ENCODE results near the gene POLD2.
"Not testable (repeated sequence)": the region's sequence is repeated elsewhere in the genome, so short reads cannot be mapped to it uniquely, and the experiment has no call there.

The POLD2 gene

DNA sequence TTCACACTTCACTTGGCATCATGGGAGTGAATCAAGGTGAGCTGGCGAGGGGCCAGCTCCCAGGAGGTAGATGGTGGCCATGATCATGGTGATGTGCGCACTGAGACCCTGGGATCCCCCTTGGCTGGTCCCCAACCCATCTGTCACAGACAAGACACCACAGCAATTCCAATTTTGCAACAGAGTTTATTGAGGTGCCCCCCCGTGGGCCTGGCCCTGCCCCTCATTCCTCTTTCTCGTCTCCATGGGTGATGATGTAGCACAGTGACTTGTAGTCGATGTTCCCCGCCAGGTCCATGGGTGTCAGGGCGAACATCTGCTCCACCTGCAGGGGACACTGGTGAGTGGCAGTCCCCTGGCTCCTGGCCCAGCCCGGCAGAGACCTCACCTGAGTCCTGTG, 15.3 kb upstream of the POLD2 start:
- DNase-seq = no peak

DNA sequence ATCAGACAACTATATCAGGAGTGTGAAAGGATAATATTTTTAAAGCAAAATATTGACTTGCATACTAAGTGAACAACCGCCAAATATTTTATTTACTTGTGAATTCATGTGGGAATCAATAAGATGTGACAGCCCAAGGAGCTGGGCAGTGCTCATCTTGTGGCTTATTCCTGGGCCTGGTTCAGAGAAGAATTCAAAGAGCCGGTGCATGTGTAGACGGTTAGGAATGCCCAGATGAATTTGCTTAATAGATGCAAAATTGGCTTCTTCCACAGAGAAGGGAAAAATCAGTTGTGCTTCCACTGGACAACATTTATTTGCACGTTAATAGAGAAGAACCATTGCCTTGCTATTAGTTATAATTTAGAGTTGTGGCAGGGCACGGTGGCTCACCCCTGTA, 13.4 kb upstream of the POLD2 start:
- DNase-seq = no peak

DNA sequence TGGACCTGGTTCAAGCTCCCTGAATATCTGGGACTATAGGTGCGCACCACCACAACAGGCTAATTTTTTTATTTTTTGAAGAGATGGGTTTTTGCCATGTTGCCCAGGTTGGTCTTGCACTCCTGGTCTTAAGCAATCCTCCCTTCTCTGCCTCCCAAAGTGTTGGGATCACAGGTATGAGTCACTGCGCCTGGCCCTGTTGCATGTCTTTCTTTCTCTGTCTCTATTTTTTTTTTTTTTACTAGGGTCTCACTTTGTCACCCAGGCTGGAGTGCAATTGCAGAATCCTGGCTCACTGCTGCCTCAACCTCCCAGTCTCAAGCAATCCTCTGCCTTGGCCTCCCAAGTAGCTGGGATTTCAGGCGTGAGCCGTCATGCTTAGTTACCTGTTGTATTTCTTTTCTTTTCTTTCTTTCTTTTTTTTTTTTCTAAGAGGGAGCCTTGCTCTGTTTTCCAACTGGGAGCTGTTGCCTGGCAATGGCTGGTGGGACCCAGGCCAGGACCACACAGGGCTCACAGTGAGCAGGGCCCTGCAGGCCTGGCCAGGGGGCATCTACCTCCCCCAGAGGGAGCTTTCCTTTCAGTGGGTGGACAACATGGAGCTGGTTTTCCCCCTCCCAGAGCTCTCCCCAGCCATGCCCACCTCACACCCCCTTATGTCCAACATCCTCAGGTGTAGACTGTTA, 11.7 kb upstream of the POLD2 start:
- DNase-seq = no peak

DNA sequence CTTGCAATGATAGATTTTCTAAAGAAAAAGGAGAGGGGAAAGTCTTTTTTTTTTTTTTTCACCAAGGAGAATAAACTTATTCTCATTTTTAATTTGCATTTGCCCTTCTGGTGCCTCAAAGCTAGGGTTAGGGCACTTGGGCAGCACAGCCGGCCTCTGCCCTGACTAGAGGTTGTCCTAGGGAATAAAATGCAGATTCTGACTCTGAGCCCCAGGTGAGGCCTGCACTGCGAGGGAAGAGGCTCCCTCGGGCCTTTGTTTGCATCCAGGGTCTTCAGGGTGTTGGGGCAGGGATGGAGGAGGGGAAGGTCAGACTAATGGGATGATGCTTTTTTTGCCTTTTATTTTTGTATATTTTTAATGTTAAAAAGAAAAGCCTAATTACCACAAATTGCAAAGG, 9.9 kb upstream of the POLD2 start:
- no peak for DNase-seq

DNA sequence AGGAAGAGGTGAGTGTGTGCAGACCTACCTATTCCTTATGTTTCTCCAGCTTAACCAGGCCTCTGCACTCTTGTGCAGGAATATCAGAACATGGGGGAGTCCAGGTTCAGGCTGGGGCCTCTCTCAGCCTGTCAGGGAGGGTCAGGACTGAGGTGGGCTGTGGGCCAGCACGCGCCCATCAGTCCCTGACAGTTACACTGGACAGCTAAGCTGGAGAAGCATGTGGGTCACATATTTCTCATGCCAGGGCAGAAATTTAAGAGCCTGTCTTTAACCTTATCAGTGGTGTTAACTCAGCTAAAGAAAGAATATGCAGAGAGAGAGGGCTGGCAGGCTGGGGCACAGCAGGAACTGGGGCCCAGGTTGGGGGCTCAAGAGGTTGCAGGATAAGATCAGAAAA, 8.7 kb upstream of the POLD2 start:
- DNase-seq = no peak

DNA sequence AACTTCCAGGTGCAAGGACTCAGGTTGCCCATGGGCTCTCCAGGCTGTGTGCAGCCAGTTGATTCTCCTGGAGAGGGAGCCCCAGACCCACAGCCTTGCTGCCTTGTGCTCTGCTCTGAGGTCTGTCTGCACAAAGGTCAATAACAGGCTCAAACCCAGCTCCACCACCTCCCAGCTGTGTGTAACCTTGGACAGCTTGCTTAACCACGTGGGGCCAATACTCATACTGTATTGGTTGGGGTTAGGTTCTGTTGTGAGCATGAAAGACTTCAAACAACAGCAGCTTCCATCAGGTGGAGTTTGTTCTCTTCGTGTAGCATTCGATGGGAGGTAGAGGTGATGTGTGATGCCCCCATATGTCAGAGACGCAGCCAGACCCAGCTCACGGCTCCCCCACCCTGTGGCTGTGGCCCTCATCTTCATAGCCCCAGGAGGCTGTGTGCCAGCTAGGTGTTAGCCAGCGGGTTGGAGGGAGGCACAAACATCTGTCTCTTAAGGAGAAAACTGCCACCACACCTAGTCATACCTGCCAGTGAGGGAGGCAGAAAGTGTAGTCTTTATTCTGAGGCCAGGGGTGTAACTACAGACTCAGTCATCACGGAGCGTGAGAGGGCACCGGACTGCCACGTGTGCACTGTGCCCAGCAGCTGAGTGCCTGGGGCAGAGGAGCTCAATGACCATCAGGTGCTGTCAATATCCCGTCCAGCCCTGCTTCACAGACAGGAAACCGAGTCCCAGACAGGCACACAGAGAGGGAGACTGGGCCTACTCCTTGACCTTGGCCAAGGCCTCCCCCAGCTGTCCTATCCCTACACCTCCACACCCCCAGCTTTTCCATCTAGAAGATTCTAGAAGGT, 8.1 kb upstream of the POLD2 start:
- no peak for DNase-seq

DNA sequence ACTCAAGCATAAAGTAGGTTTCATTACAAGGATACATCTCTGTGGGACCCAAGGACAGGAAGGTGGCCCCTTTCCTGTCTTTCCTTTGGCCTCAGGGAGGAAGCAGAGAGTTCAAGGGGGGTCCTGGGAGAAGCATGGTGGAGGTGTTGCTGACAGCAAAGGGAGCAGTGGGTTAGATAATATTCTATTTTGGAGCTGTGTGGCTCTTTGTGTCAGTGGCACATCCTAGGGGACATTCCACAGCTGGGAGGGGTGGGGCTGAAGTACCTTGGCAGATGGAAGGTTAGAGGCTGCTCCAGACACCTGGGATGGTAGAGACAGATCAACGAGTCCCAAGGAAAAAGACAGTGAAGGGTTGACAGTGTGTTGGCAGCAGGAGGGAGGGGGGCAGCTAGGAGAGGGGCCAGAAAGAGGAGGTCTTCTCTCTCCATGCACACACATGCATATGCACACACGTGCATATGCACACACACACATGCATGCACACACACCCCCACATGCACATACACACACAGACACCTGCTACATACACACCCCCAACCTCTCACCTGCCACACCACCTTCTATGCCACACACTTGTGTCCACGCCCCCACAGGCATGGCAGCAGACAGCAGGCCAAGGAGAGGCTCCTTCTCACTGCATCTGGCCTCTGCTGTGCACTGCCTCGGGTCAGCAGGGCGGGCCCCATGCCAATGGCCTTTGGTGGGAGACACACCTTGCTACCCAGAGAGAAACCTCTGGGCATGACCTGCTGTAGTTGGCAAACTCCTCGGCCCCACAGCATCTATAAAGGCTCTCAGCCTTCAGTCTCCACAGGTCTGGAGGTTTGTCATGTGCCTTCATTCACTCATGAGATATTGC, 5.6 kb upstream of the POLD2 start:
- DNase-seq = no peak

DNA sequence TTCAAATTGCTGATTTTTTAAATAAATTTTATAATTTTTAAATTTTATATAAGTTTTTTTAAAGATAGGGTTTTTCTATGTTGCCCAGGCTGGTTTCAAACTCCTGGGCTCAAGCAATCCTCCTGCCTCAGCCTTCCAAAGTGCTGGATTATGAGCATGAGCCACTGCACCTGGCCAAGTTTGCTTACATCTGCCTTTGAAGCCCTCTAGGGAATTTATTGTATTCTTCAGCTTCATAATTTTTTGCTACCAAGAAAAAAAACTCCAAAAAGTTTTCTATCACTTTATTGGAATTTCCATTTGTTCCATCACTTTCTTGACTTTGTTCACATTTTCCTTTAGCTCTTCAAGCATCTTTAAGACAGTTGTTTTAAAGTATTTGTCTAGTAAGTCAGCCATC, 3.8 kb upstream of the POLD2 start:
- DNase-seq = no peak

DNA sequence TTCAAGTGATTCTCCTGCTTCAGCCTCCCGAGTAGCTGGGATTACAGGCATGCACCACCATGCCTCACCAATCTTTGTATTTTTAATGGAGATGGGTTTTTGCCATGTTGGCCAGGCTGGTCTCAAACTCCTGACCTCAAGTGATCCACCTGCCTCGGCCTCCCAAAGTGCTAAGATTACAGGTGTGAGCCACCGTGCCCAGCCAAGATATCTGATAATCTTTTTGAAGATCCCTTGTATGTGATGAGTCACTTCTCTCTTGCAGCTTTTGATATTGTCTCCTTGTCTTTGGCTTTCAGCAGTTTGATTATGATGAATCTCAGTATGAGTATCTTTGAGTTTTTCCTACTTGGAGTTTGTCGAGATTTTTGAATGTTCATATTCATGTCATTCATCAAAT, 3.2 kb upstream of the POLD2 start:
- not testable (repeated sequence) for DNase-seq

DNA sequence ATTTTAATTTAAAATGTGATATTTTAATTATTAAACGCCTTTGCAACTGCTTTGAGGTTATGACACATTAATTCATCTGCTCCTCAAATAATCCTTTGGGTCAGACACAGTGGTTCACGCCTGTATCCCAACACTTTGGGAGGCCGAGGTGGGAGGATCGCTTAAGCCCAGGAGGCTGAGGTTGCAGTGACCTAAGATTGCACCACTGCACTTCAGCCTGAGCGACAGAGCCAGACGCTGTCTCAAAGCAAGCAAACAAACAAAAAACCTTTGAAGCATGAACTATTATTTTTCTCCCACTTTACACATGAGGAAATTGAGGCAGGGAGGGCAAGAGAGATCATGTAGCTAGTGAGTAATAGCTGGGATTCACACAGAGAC, 1.5 kb upstream of the POLD2 start:
- no peak for DNase-seq

DNA sequence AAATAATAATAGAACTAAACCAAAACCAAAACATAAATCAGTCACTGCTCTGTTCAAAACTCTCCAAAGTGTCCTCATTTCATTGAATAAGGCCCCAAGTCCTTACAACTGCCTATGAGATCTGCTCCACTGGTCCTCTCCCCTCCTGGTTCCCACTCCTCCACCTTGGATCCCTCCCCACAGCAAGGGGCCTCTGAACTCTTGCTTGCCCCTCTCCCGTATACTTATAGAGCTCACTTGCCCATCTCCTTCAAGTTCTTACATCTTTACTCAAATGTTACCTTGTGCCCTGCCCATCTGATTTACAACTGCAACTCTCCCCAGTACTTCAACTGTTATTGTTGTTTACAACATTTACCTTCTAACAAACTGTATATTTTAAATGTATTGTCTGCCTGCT, 819 bp downstream of the POLD2 start:
- DNase-seq = no peak

DNA sequence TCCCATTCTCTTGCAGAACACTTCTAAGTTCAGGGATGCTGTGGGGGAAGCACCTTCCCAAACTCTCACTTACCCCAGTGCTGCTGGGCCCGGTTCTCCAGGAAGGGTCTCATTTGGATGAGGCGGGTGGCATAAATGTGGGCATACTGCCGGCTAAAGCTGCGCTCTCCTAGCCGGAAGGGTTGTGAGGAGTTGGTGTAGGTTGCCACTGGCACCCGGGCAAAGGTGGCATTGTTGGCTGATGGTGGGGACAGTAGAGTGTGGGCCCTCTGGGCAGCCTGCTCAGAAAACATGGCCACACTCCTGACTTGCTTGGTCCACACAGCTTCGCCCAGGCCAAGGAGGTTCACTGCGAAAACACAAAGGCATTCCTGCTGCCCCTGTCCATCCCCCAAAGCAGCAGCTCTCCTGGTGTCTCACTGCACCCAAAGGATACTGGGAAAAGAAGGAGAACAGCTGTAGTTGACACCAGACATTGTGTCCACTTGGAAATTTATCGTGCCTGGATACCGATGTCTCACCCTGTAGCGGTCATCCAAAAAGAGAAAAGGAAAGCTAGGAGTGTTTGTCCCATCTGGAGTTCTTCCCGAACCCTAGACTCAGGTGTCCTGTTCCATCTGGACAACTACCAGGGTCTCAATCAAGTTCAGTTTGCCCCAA, 1.5 kb downstream of the POLD2 start:
- no peak for DNase-seq

DNA sequence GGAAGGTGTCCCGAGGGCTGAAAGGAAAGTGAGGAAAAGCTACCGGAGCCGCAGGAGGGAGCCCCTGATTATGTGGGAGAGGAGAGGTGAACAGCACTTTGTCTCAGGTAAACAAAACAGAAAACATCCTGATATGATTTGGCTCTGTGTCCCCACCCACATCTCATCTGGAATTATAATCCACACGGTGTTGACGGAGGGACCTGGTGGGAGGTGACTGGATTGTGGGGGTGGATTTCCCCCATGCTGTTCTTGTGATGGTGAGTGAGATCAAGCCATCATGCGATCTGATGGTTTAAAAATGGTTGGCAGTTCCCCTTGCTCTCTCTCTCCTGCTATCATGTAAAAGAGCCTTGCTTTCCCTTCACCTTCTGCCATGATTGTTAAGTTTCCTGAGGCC, 3.0 kb downstream of the POLD2 start:
- DNase-seq = no peak

DNA sequence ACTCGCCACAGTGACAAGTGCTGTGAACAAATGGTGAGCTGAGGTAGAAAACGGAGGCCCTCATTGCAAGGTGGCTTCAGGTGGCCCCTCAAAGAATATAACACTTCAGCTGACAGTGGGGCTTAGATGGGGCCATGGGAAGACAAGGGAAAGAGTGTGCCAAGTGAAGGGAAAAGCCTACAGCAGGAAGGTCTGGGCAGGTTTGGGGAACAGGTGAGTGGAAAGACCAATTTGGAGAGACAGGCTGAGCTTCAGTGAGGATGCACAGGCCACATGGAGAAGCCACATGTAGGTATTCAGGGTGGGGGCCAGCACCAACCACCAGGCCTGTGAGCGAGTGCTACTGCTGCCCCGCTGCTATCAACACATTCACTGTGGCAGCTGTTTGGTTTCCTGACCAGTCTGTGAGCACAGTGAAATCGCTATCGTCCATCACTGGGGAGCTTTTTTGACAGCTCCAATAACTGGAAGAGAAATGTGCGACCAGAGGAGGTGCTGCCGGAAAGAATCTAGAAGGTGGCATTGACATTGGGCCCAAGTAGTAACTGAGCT, 3.4 kb downstream of the POLD2 start:
- DNase-seq = no peak

DNA sequence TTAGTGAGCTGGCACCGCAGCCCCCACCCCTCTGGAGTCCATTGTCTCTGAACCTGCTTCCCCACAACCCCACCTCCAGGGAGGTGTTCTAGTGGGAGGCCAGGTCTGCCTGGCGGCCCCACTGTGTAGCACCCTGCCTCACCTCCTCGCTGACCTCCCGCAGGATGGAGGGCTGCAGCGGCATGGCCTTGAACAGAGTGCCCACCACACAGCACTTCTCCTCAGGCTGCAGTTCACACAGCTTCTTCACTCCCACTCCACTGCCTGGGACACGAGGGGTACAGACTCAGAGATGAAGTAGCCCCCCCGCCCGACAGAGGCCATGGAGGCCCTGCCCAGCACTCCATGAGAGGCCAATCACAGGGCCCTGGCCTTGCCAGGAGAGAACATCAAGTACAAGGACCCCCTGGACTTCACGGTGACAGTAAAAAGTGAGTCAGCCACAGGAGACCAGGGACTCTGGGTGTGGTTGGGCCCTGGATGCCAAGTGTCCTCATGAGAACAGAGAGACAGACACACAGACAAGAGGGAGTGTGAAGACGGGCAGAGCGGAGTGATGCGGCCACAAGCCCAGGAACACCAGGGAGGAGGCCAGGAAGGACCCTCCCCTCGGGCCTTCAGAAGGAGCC, 5.4 kb downstream of the POLD2 start:
- no peak for DNase-seq

DNA sequence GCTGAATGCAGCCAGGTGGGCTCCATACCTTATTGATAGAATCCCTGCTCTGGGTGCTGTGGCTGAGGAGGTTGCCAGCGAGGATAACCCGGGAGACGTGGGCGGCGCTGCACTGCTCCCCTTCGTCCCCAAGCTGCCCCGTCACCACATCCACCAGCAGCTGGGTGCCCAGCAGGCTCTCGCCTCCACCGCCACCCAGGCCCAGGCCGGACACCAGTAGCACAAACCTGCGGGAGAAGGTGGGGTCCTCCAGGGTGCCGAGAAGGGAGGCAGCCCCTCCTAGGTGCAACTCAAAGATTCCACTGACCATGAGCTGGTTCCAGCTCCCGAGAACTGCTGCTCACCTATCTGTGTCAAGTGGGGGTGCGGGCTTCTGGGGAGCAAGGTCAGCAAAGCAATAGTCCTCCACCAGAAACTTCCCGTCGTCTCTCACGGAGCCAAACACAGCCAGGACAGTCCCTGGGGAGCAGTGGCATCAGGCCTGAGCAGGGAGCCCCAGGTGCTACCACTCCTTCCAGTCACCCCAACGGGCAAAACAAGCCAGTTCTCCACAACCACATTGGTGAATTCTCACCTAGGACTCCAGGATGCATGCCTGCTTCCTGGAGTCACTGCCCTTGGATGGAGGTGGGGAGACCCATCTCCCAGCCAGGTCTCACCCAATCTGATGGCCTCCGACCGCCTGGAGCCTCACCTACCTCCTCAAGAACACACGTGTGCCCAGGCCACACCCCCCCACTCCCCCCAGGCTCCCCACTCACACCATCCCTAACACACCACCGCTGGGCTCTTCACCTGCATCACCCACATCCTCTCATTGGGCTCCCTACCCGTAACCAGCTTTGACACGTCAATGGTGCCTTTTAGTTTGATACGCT, 6.3 kb downstream of the POLD2 start:
- no peak for DNase-seq

DNA sequence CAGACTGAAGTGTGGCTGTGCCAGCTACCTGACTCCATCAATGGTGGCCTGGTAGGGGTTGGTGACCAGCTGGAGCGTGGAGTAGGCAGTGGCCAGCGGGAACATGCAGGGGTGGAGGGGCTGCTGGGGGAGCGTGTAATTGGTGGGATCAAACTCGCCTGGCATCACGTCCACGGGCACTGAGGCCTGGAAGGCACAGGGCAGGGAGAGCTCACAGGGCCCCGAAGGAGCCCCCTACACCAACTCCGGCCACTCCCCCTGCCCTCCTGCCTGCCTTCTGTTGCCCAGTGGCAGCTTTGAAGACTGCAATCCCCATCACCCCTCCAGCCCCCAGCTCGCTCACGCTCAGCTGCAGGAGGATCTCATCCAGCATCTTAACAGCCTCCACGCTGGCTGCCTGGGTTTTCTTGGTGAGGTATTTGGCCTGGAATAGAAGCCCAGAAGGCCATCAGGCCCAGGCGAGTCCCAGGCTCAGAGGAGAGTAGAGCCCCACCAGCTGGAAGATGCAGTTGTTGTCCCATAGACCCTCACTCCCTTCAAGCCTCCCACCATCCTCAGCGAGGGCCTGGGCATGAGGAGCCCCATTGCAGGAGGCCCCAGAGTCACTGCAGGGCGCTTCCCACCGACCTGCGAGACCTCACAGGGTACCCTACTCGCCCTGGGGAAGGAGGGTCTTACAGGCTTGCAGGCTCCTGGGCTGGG, 7.1 kb downstream of the POLD2 start:
- no peak for DNase-seq

DNA sequence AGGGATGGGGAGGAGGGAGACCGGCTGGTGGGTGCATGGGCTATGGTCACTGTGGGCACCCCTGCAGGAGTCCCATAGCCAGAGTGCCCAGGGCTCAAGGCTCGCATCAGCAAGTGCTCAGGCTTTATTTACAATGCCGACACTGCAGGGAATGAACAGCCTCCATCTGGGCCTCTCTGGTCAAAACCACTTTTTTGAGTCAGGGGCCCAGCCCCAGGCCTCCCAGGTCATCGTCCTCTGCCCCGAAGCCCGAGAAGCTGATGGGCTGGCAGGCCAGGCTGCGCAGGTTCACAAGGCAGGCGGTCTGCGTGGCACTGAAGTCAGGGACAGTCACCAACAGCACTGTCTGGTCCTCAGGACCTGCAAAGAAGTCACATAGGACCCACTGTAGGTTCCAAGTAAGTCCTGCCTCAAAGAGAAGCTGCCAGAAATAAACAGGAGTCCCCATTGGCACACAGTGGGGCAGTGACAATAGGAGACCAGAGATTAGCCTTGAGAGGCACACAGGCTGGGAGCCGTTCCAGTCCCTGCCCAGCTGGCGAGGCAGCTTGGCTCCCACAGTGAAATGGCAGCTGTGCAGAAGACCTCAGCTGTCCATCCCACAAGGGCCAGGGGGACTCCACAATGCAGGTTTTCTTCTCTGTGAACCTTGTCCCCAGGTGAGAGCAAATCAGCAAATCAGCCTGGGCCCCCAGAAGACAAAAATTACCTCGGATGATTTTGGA, 8.6 kb downstream of the POLD2 start:
- no peak for DNase-seq

DNA sequence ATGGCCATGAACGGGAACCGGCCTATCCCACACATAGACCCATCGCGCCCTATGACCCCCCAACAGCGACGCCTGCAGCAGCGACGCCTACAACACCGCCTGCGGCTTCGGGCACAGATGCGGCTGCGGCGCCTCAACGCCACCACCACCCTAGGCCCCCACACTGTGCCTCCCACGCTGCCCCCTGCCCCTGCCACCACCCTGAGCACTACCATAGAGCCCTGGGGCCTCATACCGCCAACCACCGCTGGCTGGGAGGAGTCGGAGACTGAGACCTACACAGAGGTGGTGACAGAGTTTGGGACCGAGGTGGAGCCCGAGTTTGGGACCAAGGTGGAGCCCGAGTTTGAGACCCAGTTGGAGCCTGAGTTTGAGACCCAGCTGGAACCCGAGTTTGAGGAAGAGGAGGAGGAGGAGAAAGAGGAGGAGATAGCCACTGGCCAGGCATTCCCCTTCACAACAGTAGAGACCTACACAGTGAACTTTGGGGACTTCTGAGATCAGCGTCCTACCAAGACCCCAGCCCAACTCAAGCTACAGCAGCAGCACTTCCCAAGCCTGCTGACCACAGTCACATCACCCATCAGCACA, 9.5 kb downstream of the POLD2 start:
- DNase-seq = no peak
